HL-60 (cell line): ENCODE measurements around the gene ZER1.

Experiments
- GABPA ChIP-seq: IDR thresholded peaks from 2 replicates; pipeline ENCODE4 v1.6.1; 2012; ENCODE audit warnings: low read depth
- POLR2AphosphoS5 ChIP-seq: IDR thresholded peaks from 2 replicates; pipeline ENCODE4 v1.6.1; 2012; ENCODE audit warnings: low read depth
- TF ChIP-seq, protein P1 (sequence below): IDR thresholded peaks from one replicate; pipeline ENCODE4 v1.5.1; 2011; ENCODE audit warnings: low read length, control low read depth, inconsistent platforms; ENCODE audit not compliant: insufficient read depth
- TF ChIP-seq, protein P2 (sequence below): IDR thresholded peaks from 2 replicates; pipeline ENCODE4 v1.6.1; 2012; ENCODE audit warnings: low read depth; ENCODE audit not compliant: insufficient replicate concordance

DNA sequence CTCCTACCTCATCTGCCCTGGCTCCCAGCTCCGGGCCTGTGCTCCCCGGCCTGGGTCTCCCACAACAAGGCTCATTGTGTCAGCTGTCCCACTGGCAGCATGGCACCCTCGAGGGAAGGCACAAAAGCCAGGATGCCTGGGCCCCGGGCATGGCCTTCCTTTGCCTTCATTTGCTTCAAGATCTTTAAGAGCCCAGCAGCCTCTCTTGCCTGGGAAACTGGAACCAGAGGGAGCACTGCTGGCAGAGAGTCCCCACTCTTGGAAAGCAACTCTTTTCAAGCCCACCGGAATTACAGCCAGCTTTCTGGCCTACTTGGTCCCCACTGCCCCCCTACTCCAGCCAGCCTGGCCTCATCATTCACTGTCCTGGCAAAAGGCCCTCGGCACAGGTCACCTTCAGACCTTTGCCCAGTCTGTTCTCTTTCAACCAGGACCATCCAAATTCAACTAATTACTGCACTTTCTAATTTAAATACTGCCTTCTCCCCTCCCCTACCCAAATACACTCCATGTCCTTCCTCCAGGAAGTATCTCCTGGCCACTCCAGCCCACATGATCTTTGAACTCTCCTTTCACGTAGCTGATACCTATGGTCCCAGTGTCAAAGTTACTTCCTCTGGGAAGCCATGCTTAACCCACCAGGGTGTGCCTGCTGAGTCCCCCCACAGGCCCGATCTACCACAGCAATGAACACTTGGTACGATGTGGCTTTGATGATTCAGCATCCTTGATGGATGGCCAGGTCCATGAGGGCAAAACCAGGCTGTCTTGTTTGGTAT, 8.9 kb downstream of the ZER1 start:
- TF ChIP-seq, protein P1, sequence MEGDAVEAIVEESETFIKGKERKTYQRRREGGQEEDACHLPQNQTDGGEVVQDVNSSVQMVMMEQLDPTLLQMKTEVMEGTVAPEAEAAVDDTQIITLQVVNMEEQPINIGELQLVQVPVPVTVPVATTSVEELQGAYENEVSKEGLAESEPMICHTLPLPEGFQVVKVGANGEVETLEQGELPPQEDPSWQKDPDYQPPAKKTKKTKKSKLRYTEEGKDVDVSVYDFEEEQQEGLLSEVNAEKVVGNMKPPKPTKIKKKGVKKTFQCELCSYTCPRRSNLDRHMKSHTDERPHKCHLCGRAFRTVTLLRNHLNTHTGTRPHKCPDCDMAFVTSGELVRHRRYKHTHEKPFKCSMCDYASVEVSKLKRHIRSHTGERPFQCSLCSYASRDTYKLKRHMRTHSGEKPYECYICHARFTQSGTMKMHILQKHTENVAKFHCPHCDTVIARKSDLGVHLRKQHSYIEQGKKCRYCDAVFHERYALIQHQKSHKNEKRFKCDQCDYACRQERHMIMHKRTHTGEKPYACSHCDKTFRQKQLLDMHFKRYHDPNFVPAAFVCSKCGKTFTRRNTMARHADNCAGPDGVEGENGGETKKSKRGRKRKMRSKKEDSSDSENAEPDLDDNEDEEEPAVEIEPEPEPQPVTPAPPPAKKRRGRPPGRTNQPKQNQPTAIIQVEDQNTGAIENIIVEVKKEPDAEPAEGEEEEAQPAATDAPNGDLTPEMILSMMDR, result no peak
- TF ChIP-seq GABPA (no peak), POLR2AphosphoS5 (no peak)
- TF ChIP-seq, protein P2, sequence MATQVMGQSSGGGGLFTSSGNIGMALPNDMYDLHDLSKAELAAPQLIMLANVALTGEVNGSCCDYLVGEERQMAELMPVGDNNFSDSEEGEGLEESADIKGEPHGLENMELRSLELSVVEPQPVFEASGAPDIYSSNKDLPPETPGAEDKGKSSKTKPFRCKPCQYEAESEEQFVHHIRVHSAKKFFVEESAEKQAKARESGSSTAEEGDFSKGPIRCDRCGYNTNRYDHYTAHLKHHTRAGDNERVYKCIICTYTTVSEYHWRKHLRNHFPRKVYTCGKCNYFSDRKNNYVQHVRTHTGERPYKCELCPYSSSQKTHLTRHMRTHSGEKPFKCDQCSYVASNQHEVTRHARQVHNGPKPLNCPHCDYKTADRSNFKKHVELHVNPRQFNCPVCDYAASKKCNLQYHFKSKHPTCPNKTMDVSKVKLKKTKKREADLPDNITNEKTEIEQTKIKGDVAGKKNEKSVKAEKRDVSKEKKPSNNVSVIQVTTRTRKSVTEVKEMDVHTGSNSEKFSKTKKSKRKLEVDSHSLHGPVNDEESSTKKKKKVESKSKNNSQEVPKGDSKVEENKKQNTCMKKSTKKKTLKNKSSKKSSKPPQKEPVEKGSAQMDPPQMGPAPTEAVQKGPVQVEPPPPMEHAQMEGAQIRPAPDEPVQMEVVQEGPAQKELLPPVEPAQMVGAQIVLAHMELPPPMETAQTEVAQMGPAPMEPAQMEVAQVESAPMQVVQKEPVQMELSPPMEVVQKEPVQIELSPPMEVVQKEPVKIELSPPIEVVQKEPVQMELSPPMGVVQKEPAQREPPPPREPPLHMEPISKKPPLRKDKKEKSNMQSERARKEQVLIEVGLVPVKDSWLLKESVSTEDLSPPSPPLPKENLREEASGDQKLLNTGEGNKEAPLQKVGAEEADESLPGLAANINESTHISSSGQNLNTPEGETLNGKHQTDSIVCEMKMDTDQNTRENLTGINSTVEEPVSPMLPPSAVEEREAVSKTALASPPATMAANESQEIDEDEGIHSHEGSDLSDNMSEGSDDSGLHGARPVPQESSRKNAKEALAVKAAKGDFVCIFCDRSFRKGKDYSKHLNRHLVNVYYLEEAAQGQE, result no peak
